ENCODE measurements around the gene TRIM69.
"Not testable (repeated sequence)": the region's sequence is repeated elsewhere in the genome, so short reads cannot be mapped to it uniquely, and the experiment has no call there.

- not testable (repeated sequence) for TF ChIP-seq CTCF, POLR2A (IDR thresholded peaks at IDR 0.05)
Measured at GRCh38 chr15:44743454-44743853, 7.1 kb downstream of the TRIM69 start.

Measured in heart left ventricle (tissue), 13 donors.